Measurements from ENCODE around the gene CMTM6. TPM values are rescaled to one million over a fixed set of nuclear protein-coding genes. Genes with fewer than 3 reads are reported as not detected.

The CMTM6 gene
- polyA plus RNA-seq, 1 donor (not counting 4 experiments of a cell fraction or from before 2014, with no cell fraction given) = 85.4 TPM

- dilution Hi-C loops (cut with MboI; ENCODE audit: extremely low pct_ligation_motif_present, low sequenced_read_pairs) = no loop called here
- H3K4me1 ChIP-seq (ENCODE audit: control insufficient read depth, extremely low read depth, insufficient read depth, low read length) = peaks cover 12% of the 10 kb centered on the region
- no peaks in the 10 kb centered on the region for H3K9me3 ChIP-seq (ENCODE audit: control insufficient read depth, low read depth, low read length)
- no peaks in the 10 kb centered on the region for H3K27me3 ChIP-seq (ENCODE audit: control insufficient read depth, extremely low read depth, insufficient read depth, low read length)
- H3K9me1 ChIP-seq (ENCODE audit: control insufficient read depth, extremely low read depth, insufficient read depth, low read length) = no peaks in the 10 kb centered on the region
- H3K79me2 ChIP-seq (ENCODE audit: control insufficient read depth, insufficient read depth, low read length) = no peaks in the 10 kb centered on the region
- H3K4me2 ChIP-seq (ENCODE audit: control insufficient read depth, extremely low read depth, insufficient read depth, low read depth, low read length) = no peak overlapping the region
- TF ChIP-seq EZH2 (IDR thresholded peaks at IDR 0.05; ENCODE audit: low read length) (no peak), CTCF (optimal IDR thresholded peaks at IDR 0.05 in 1 of 3, IDR thresholded peaks at IDR 0.05 in 1 of 3, conservative IDR thresholded peaks at IDR 0.05 in 1 of 3; ENCODE audit: extremely low read depth in 1 of 3, insufficient read depth in 2 of 3, low read length in 3 of 3) (no peak)
- H3K4me3 ChIP-seq (ENCODE audit: control insufficient read depth in 2 of 3, extremely low read depth in 1 of 3, insufficient read depth in 2 of 3, low read depth in 1 of 3, low read length in 3 of 3) = no peak overlapping the region
- no peak overlapping the region for H2AFZ ChIP-seq (ENCODE audit: control insufficient read depth, low read length)
- FAIRE-seq (no peak), DNase-seq (ENCODE audit: low read depth, low spot score) (no peak)
- H3K27ac ChIP-seq (ENCODE audit: control insufficient read depth, insufficient read depth, low read length) = no peak overlapping the region
- peaks cover 5 to 12% of the 10 kb centered on the region in 2 experiments for H3K36me3 ChIP-seq (ENCODE audit: control insufficient read depth in 2 of 2, extremely low read depth in 1 of 2, insufficient read depth in 2 of 2, low read length in 2 of 2)
- no peak overlapping the region for H3K9ac ChIP-seq (ENCODE audit: control insufficient read depth, extremely low read depth, insufficient read depth, low read length)
- no peaks in the 10 kb centered on the region for H4K20me1 ChIP-seq (ENCODE audit: control insufficient read depth, extremely low read depth, insufficient read depth, low read length)
These were observed 42.5 kb downstream of the CMTM6 start for GRCh38 chr3:32460031-32460749.

GRCh38 chr3:32459450-32459849 is 43.2 kb downstream of the CMTM6 start:
- no peak for FAIRE-seq
- dilution Hi-C loops (cut with MboI; ENCODE audit: extremely low pct_ligation_motif_present, low sequenced_read_pairs) = no loop called here
- TF ChIP-seq EZH2 (IDR thresholded peaks at IDR 0.05; ENCODE audit: low read length) (no peak), CTCF (optimal IDR thresholded peaks at IDR 0.05 in 1 of 3, IDR thresholded peaks at IDR 0.05 in 1 of 3, conservative IDR thresholded peaks at IDR 0.05 in 1 of 3; ENCODE audit: extremely low read depth in 1 of 3, insufficient read depth in 2 of 3, low read length in 3 of 3) (no peak)

More at GRCh38 chr3:32459450-32459849, 43.2 kb downstream of the CMTM6 start:
- no peak overlapping the region for H3K4me3 ChIP-seq (ENCODE audit: control insufficient read depth in 2 of 3, extremely low read depth in 1 of 3, insufficient read depth in 2 of 3, low read depth in 1 of 3, low read length in 3 of 3)
- H3K27ac ChIP-seq (ENCODE audit: control insufficient read depth, insufficient read depth, low read length) = no peak overlapping the region
- H3K4me1 ChIP-seq (ENCODE audit: control insufficient read depth, extremely low read depth, insufficient read depth, low read length) = peaks cover 12% of the 10 kb centered on the region
- no peaks in the 10 kb centered on the region for H3K9me3 ChIP-seq (ENCODE audit: control insufficient read depth, low read depth, low read length)
- DNase-seq (ENCODE audit: low read depth, low spot score) = no peak
- H2AFZ ChIP-seq (ENCODE audit: control insufficient read depth, low read length) = no peak overlapping the region
- no peaks in the 10 kb centered on the region for H3K79me2 ChIP-seq (ENCODE audit: control insufficient read depth, insufficient read depth, low read length)
- no peaks in the 10 kb centered on the region for H3K27me3 ChIP-seq (ENCODE audit: control insufficient read depth, extremely low read depth, insufficient read depth, low read length)
- no peaks in the 10 kb centered on the region for H3K9me1 ChIP-seq (ENCODE audit: control insufficient read depth, extremely low read depth, insufficient read depth, low read length)
- peaks cover 5 to 19% of the 10 kb centered on the region in 2 experiments for H3K36me3 ChIP-seq (ENCODE audit: control insufficient read depth in 2 of 2, extremely low read depth in 1 of 2, insufficient read depth in 2 of 2, low read length in 2 of 2)
- H3K4me2 ChIP-seq (ENCODE audit: control insufficient read depth, extremely low read depth, insufficient read depth, low read depth, low read length) = no peak overlapping the region
- H3K9ac ChIP-seq (ENCODE audit: control insufficient read depth, extremely low read depth, insufficient read depth, low read length) = no peak overlapping the region
- H4K20me1 ChIP-seq (ENCODE audit: control insufficient read depth, extremely low read depth, insufficient read depth, low read length) = no peaks in the 10 kb centered on the region
